K562 (cell line): ENCODE results near the gene SEPTIN12.

Source experiments
- PRMT5 ChIP-seq: sonication (generic); formaldehyde crosslinking; IDR thresholded peaks from 2 replicates; pipeline ENCODE4 v1.5.0; 2020; ENCODE audit warnings: missing genetic modification reagents
- ZNF184 ChIP-seq: sonication (generic); formaldehyde crosslinking; IDR thresholded peaks from 2 replicates; pipeline ENCODE4 v1.5.0; 2020; ENCODE audit warnings: missing genetic modification reagents

- TF ChIP-seq PRMT5 (no peak), ZNF184 (CRISPR knock-in tag) (no peak)
These were observed 53.2 kb downstream of the SEPTIN12 start for GRCh38 chr16:4734730-4735535.
